ENCODE measurements around the gene LGALS8.

LGALS8 gene

GRCh38 chr1:236515443-236515958 is 8.3 kb upstream of the LGALS8 start:
- no peak for TF ChIP-seq POLR2AphosphoS5 (IDR thresholded peaks at IDR 0.05; ENCODE audit: low read depth)
- no peak for TF ChIP-seq REST (IDR thresholded peaks at IDR 0.05; ENCODE audit: insufficient replicate concordance, low read depth)
- TF ChIP-seq GABPA (IDR thresholded peaks at IDR 0.05; ENCODE audit: low read depth), result no peak
- no peak for TF ChIP-seq SPI1 (IDR thresholded peaks at IDR 0.05; ENCODE audit: borderline replicate concordance, low read depth)
- TF ChIP-seq CTCF (IDR thresholded peaks at IDR 0.05; ENCODE audit: insufficient read depth, low read length), result no peak
- H3K27ac ChIP-seq (replicated peaks), result no peak overlapping the region
- no peak overlapping the region for H3K4me3 ChIP-seq (replicated peaks; ENCODE audit: insufficient read depth, low read length)
- DNase-seq (ENCODE audit: low read depth in 1 of 2, low spot score in 1 of 2), result no peak
- H3K27me3 ChIP-seq (ENCODE audit: insufficient read depth, poor library complexity, severe bottlenecking), result no peaks in the 10 kb centered on the region

- no peak for TF ChIP-seq GABPA (IDR thresholded peaks at IDR 0.05; ENCODE audit: low read depth)
- no peak for TF ChIP-seq POLR2AphosphoS5 (IDR thresholded peaks at IDR 0.05; ENCODE audit: low read depth)
- TF ChIP-seq CTCF (IDR thresholded peaks at IDR 0.05; ENCODE audit: insufficient read depth, low read length), result no peak
- no peak for TF ChIP-seq SPI1 (IDR thresholded peaks at IDR 0.05; ENCODE audit: borderline replicate concordance, low read depth)
- no peak for TF ChIP-seq REST (IDR thresholded peaks at IDR 0.05; ENCODE audit: insufficient replicate concordance, low read depth)
- DNase-seq (ENCODE audit: low read depth in 1 of 2, low spot score in 1 of 2), result no peak
- Histone ChIP-seq H3K27me3 (ENCODE audit: insufficient read depth, poor library complexity, severe bottlenecking) (no peaks in the 10 kb centered on the region), H3K4me3 (replicated peaks; ENCODE audit: insufficient read depth, low read length) (no peak overlapping the region), H3K27ac (replicated peaks) (no peak overlapping the region)
Observed at GRCh38 chr1:236516929-236517704, 6.7 kb upstream of the LGALS8 start.

- DNase-seq (ENCODE audit: low read depth in 1 of 2, low spot score in 1 of 2), result no peak
- H3K4me3 ChIP-seq (replicated peaks; ENCODE audit: insufficient read depth, low read length), result no peak overlapping the region
- no peak overlapping the region for H3K27ac ChIP-seq (replicated peaks)
- no peaks in the 10 kb centered on the region for H3K27me3 ChIP-seq (ENCODE audit: insufficient read depth, poor library complexity, severe bottlenecking)
- no peak for TF ChIP-seq POLR2AphosphoS5 (IDR thresholded peaks at IDR 0.05; ENCODE audit: low read depth)
- TF ChIP-seq GABPA (IDR thresholded peaks at IDR 0.05; ENCODE audit: low read depth), result no peak
- no peak for TF ChIP-seq SPI1 (IDR thresholded peaks at IDR 0.05; ENCODE audit: borderline replicate concordance, low read depth)
- no peak for TF ChIP-seq REST (IDR thresholded peaks at IDR 0.05; ENCODE audit: insufficient replicate concordance, low read depth)
- TF ChIP-seq CTCF (IDR thresholded peaks at IDR 0.05; ENCODE audit: insufficient read depth, low read length), result no peak
Observed at GRCh38 chr1:236518322-236518721, 5.5 kb upstream of the LGALS8 start.

Measured in HL-60 (cell line).